SK-N-SH (cell line): ENCODE measurements around the gene SPOUT1. TPM values are rescaled to one million over a fixed set of nuclear protein-coding genes. Genes with fewer than 3 reads are reported as not detected.

Experiments
- CTCF ChIA-PET: fragments of 300-600, 350-600 bp; formaldehyde crosslinking; extraction: SDS; loops from one replicate; lab custom pipeline; 2021; lab: Yijun Ruan, JAX
- POLR2A ChIA-PET: fragments of 350-600 bp; sonication (Branson Sonifier 250); formaldehyde crosslinking; extraction: SDS; loops from one replicate; lab custom pipeline; 2020; ENCODE audit warnings: antibody characterized with exemption, inconsistent platforms; lab: Yijun Ruan, JAX
- DNase-seq: peaks from one replicate; pipeline ENCODE4 v3.0.0; 2012
- H2AFZ ChIP-seq: fragments of 200-600 bp; sonication (generic); 2 replicates; pipeline ENCODE4 v1.8.1; 2016; ENCODE audit warnings: antibody characterized with exemption, mild to moderate bottlenecking, low read depth
- H3F3A ChIP-seq: fragments of 200-600 bp; sonication (generic); replicated peaks from 2 replicates; pipeline ENCODE3; 2016; ENCODE audit warnings: antibody characterized with exemption, mild to moderate bottlenecking; ENCODE audit not compliant: insufficient read depth
- H3K27ac ChIP-seq, 2 experiments: fragments of 200-500 bp in 1 of 2; fragments of 200-600 bp in 1 of 2; sonication (Bioruptor generic) in 1 of 2; sonication (generic), shearing (Covaris generic) in 1 of 2; 2 replicates each; pipeline versions ENCODE4 v1.5.1 to v1.6.1; 2014 to 2016; ENCODE audit warnings: low read depth in 2 of 2, inconsistent platforms in 1 of 2, low read length in 1 of 2, mild to moderate bottlenecking in 1 of 2, mixed read lengths in 1 of 2
- H3K27me3 ChIP-seq: fragments of 200-600 bp; sonication (generic), shearing (Covaris generic); 2 replicates; pipeline ENCODE4 v1.6.1; 2016; ENCODE audit warnings: mixed run types; ENCODE audit not compliant: insufficient read depth
- H3K36me3 ChIP-seq, 2 experiments: fragments of 200-500 bp in 1 of 2; fragments of 200-600 bp in 1 of 2; sonication (Bioruptor generic) in 1 of 2; sonication (generic) in 1 of 2; replicated peaks in 1 of 2; 2 replicates each; pipeline versions ENCODE3 to v1.5.1; 2014 to 2016; ENCODE audit warnings: low read length in 1 of 2, mild to moderate bottlenecking in 1 of 2; ENCODE audit not compliant: insufficient read depth in 2 of 2, control insufficient read depth in 1 of 2
- H3K4me1 ChIP-seq, 2 experiments: fragments of 200-500 bp in 1 of 2; fragments of 200-600 bp in 1 of 2; sonication (Bioruptor generic) in 1 of 2; sonication (generic), shearing (Covaris generic) in 1 of 2; 2 replicates each; pipeline versions ENCODE4 v1.5.1 to v1.6.1; 2014 to 2016; ENCODE audit warnings: low read depth in 1 of 2, low read length in 1 of 2, mixed run types in 1 of 2; ENCODE audit not compliant: insufficient read depth in 2 of 2, control insufficient read depth in 1 of 2
- H3K4me2 ChIP-seq: fragments of 200-600 bp; sonication (generic), shearing (Covaris generic); 2 replicates; pipeline ENCODE4 v1.6.1; 2017; ENCODE audit warnings: mixed run types
- H3K4me3 ChIP-seq, 2 experiments: fragments of 200-500 bp in 1 of 2; fragments of 200-600 bp in 1 of 2; sonication (Bioruptor generic) in 1 of 2; sonication (generic), shearing (Covaris generic) in 1 of 2; 2 replicates each; pipeline versions ENCODE4 v1.5.1 to v1.8.1; 2014 to 2016; ENCODE audit warnings: low read depth in 2 of 2, inconsistent platforms in 1 of 2, low read length in 1 of 2, mild to moderate bottlenecking in 1 of 2, mixed read lengths in 1 of 2, moderate library complexity in 1 of 2
- H3K79me2 ChIP-seq: fragments of 200-600 bp; sonication (generic); 2 replicates; pipeline ENCODE4 v1.8.1; 2017; ENCODE audit warnings: mild to moderate bottlenecking; ENCODE audit not compliant: insufficient read depth
- H3K9ac ChIP-seq: fragments of 200-600 bp; sonication (generic); 2 replicates; pipeline ENCODE4 v1.6.1; 2017; ENCODE audit warnings: mixed run types
- H3K9me2 ChIP-seq: fragments of 200-600 bp; sonication (generic); 2 replicates; pipeline ENCODE4 v1.6.1; 2017; ENCODE audit warnings: mixed run types
- H3K9me3 ChIP-seq: fragments of 200-600 bp; sonication (generic); 2 replicates; pipeline ENCODE4 v1.6.1; 2017; ENCODE audit warnings: mixed run types, mild to moderate bottlenecking, moderate library complexity
- H4K20me1 ChIP-seq: fragments of 200-600 bp; sonication (generic); 2 replicates; pipeline ENCODE4 v1.6.1; 2017; ENCODE audit warnings: mild to moderate bottlenecking, mixed run types; ENCODE audit not compliant: insufficient read depth
- CHD2 ChIP-seq: fragments of 150-350 bp; IDR thresholded peaks from 2 replicates; pipeline ENCODE4 v1.6.1; 2018; ENCODE audit warnings: low read length; ENCODE audit not compliant: partially characterized antibody
- EP300 ChIP-seq, 2 experiments: IDR thresholded peaks; 2 replicates each; pipeline versions ENCODE4 v1.4.0 to v1.6.1; 2012; ENCODE audit warnings: borderline replicate concordance in 1 of 2, low read depth in 1 of 2, low read length in 1 of 2
- EZH2phosphoT487 ChIP-seq: fragments of 200-600 bp; sonication (generic); IDR thresholded peaks from 2 replicates; pipeline ENCODE4 v1.6.1; 2017; ENCODE audit warnings: low read depth, mixed run types, mild to moderate bottlenecking, antibody characterized with exemption, moderate library complexity, borderline replicate concordance
- FOSL2 ChIP-seq: IDR thresholded peaks from 2 replicates; pipeline ENCODE4 v1.4.0; 2012; ENCODE audit warnings: low read depth, mild to moderate bottlenecking, moderate library complexity, borderline replicate concordance
- FOXJ3 ChIP-seq: sonication (generic); formaldehyde crosslinking; IDR thresholded peaks from 2 replicates; pipeline ENCODE4 v1.5.1; 2020; ENCODE audit warnings: mild to moderate bottlenecking, missing genetic modification reagents
- GABPA ChIP-seq: IDR thresholded peaks from 2 replicates; pipeline ENCODE4 v1.4.0; 2012; ENCODE audit warnings: low read depth, mild to moderate bottlenecking
- IRF3 ChIP-seq: fragments of 150-350 bp; IDR thresholded peaks from 2 replicates; pipeline ENCODE4 v1.6.1; 2016; ENCODE audit warnings: mild to moderate bottlenecking, low read depth, low read length
- MAX ChIP-seq: IDR thresholded peaks from 2 replicates; pipeline ENCODE4 v1.4.0; 2012; ENCODE audit warnings: low read depth
- NFIC ChIP-seq: IDR thresholded peaks from 2 replicates; pipeline ENCODE4 v1.4.0; 2012; ENCODE audit warnings: borderline replicate concordance
- PBX3 ChIP-seq: IDR thresholded peaks from 2 replicates; pipeline ENCODE4; 2012
- POLR2AphosphoS5 ChIP-seq: IDR thresholded peaks from 2 replicates; pipeline ENCODE4 v1.6.1; 2012; ENCODE audit warnings: low read depth, low read length
- RAD21 ChIP-seq: IDR thresholded peaks from 2 replicates; pipeline ENCODE4 v1.6.1; 2012; ENCODE audit warnings: mild to moderate bottlenecking, low read length
- RCOR1 ChIP-seq: fragments of 150-350 bp; IDR thresholded peaks from 2 replicates; pipeline ENCODE4 v1.6.1; 2017; ENCODE audit warnings: antibody characterized with exemption, low read length
- REST ChIP-seq: IDR thresholded peaks from 2 replicates; pipeline ENCODE4 v1.6.1; 2012; ENCODE audit warnings: mild to moderate bottlenecking, low read depth, low read length, moderate library complexity
- RFX5 ChIP-seq: IDR thresholded peaks from 2 replicates; pipeline ENCODE4 v1.6.1; 2012; ENCODE audit warnings: mild to moderate bottlenecking, improper control_type of control experiment, low read length
- RXRA ChIP-seq: IDR thresholded peaks from 2 replicates; pipeline ENCODE4 v1.4.0; 2012; ENCODE audit warnings: low read depth, mild to moderate bottlenecking, borderline replicate concordance
- SIN3A ChIP-seq: IDR thresholded peaks from 2 replicates; pipeline ENCODE4 v1.6.1; 2012; ENCODE audit warnings: low read depth, mild to moderate bottlenecking, low read length, moderate library complexity, borderline replicate concordance
- TCF12 ChIP-seq: IDR thresholded peaks from 2 replicates; pipeline ENCODE4 v1.4.0; 2012
- YY1 ChIP-seq: IDR thresholded peaks from 2 replicates; pipeline ENCODE4 v1.4.0; 2012; ENCODE audit warnings: low read depth, mild to moderate bottlenecking
- WGBS: methylation state at CpG from one replicate; pipeline ENCODE4 v1.1.6; 2017; ENCODE audit warnings: low lambda C conversion rate; 5-methylcytosine and 5-hydroxymethylcytosine counted together
- polyA plus RNA-seq, 3 experiments: library from polyadenylated mRNA; depleted of rRNA; stranded (reverse); fragments of >200 nt; gene quantifications; 2 replicates each; pipeline ENCODE4 v1.2.3, GENCODE V29; 2012
- TF ChIP-seq, protein P1 (sequence below): IDR thresholded peaks from 2 replicates; pipeline ENCODE4 v1.4.0; 2012; ENCODE audit warnings: low read depth, borderline replicate concordance
- TF ChIP-seq, protein P2 (sequence below): IDR thresholded peaks from 2 replicates; pipeline ENCODE4 v1.4.0; 2012; ENCODE audit warnings: low read depth, borderline replicate concordance
- TF ChIP-seq, protein P3 (sequence below): fragments of 150-350 bp; IDR thresholded peaks from 2 replicates; pipeline ENCODE4 v1.6.1; 2017; ENCODE audit warnings: antibody characterized with exemption, low read length, low read depth, borderline replicate concordance

Gene SPOUT1
- polyA plus RNA-seq, 1 of the 3 experiments (the other 2 are of a cell fraction) = 44.2 TPM

- TF ChIP-seq TCF12 (no peak), CHD2 (no peak), RXRA (no peak), POLR2AphosphoS5 (no peak), PBX3 (no peak), RFX5 (no peak), YY1 (no peak), RCOR1 (no peak), NFIC (no peak), MAX (0 out of 2 replicates have a peak, but pooled peaks have one; percentile 24), EZH2phosphoT487 (no peak), FOXJ3 (CRISPR knock-in tag) (no peak), EP300 (IDR thresholded peaks at IDR 0.05; ENCODE audit: borderline replicate concordance in 1 of 2, low read depth in 1 of 2, low read length in 1 of 2) (no peak), FOSL2 (no peak)
- TF ChIP-seq, protein P1, sequence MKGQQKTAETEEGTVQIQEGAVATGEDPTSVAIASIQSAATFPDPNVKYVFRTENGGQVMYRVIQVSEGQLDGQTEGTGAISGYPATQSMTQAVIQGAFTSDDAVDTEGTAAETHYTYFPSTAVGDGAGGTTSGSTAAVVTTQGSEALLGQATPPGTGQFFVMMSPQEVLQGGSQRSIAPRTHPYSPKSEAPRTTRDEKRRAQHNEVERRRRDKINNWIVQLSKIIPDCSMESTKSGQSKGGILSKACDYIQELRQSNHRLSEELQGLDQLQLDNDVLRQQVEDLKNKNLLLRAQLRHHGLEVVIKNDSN = no peak
- TF ChIP-seq, protein P2, sequence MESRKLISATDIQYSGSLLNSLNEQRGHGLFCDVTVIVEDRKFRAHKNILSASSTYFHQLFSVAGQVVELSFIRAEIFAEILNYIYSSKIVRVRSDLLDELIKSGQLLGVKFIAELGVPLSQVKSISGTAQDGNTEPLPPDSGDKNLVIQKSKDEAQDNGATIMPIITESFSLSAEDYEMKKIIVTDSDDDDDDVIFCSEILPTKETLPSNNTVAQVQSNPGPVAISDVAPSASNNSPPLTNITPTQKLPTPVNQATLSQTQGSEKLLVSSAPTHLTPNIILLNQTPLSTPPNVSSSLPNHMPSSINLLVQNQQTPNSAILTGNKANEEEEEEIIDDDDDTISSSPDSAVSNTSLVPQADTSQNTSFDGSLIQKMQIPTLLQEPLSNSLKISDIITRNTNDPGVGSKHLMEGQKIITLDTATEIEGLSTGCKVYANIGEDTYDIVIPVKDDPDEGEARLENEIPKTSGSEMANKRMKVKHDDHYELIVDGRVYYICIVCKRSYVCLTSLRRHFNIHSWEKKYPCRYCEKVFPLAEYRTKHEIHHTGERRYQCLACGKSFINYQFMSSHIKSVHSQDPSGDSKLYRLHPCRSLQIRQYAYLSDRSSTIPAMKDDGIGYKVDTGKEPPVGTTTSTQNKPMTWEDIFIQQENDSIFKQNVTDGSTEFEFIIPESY = no peak
- TF ChIP-seq, protein P3, sequence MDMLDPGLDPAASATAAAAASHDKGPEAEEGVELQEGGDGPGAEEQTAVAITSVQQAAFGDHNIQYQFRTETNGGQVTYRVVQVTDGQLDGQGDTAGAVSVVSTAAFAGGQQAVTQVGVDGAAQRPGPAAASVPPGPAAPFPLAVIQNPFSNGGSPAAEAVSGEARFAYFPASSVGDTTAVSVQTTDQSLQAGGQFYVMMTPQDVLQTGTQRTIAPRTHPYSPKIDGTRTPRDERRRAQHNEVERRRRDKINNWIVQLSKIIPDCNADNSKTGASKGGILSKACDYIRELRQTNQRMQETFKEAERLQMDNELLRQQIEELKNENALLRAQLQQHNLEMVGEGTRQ = no peak
These were observed 34.1 kb upstream of the SPOUT1 start (continued) for GRCh38 chr9:128863647-128864046.

GRCh38 chr9:128862401-128862851 is 32.8 kb upstream of the SPOUT1 start:
- Histone ChIP-seq H3K36me3 (no peaks in the 10 kb centered on the region), H3K9me3 (no peaks in the 10 kb centered on the region), H3K4me1 (no peaks in the 10 kb centered on the region; a peak in 1 of 4 replicates), H3K9me2 (no peaks in the 10 kb centered on the region), H3K27ac (no peak overlapping the region), H2AFZ (no peak overlapping the region), H3F3A (no peaks in the 10 kb centered on the region), H3K4me3 (no peak overlapping the region), H3K27me3 (no peaks in the 10 kb centered on the region), H3K4me2 (no peak overlapping the region), H3K79me2 (peaks cover 1% of the 10 kb centered on the region; the same call in 1 of the 2 replicates), H4K20me1 (no peaks in the 10 kb centered on the region), H3K9ac (no peak overlapping the region)
- ChIA-PET CTCF (interaction anchor here (0.8 to 6.0 kb wide), 7 partner anchors 10 to 128 kb away, joined by 3 to 50 read pairs (median 6); partner anchors contain the start of genes ENDOG, KYAT1 and LRRC8A), POLR2A (no interaction called here)
- WGBS = 84% methylated on average over 6 of the region's 6 CpGs
- no peak for DNase-seq
- no peak for TF ChIP-seq RFX5
- TF ChIP-seq RAD21 = no peak
- no peak for TF ChIP-seq CHD2
- TF ChIP-seq FOSL2 = no peak
- TF ChIP-seq SIN3A = no peak
- TF ChIP-seq GABPA = no peak
- TF ChIP-seq IRF3 = no peak
- TF ChIP-seq RXRA = no peak
- no peak for TF ChIP-seq REST
